HG03575 (cell line): Measurements from ENCODE around the gene GAREM1.
"Not testable (repeated sequence)": the region's sequence is repeated elsewhere in the genome, so short reads cannot be mapped to it uniquely, and the experiment has no call there.

Source experiments
- ATAC-seq: cut with Tn5 transposase; IDR thresholded peaks from one replicate; pipeline ENCODE4 v1.9.1; 2021; ENCODE audit not compliant: unreplicated experiment, insufficient number of reproducible peaks, low FRiP score; ENCODE audit errors: extremely low read depth

The GAREM1 gene

GRCh38 chr18:32310101-32310500 lies 160.6 kb downstream of the GAREM1 start:
- ATAC-seq: no peak

GRCh38 chr18:32308493-32309120 lies 162.1 kb downstream of the GAREM1 start:
- ATAC-seq: no peak

- ATAC-seq: no peak
Measured at GRCh38 chr18:32303400-32303799, 167.3 kb downstream of the GAREM1 start.

GRCh38 chr18:32302806-32303205 lies 167.9 kb downstream of the GAREM1 start:
- ATAC-seq: no peak

GRCh38 chr18:32301976-32302743 lies 168.5 kb downstream of the GAREM1 start:
- ATAC-seq: peak; percentile 84

- no peak for ATAC-seq
Measured at GRCh38 chr18:32301361-32301760, 169.3 kb downstream of the GAREM1 start.

- ATAC-seq: no peak
Measured at GRCh38 chr18:32300914-32301313, 169.8 kb downstream of the GAREM1 start.

- no peak for ATAC-seq
Measured at GRCh38 chr18:32299484-32299883, 171.2 kb downstream of the GAREM1 start.

GRCh38 chr18:32298171-32298667 lies 172.5 kb downstream of the GAREM1 start:
- no peak for ATAC-seq

GRCh38 chr18:32297579-32298170 lies 173.0 kb downstream of the GAREM1 start:
- no peak for ATAC-seq

GRCh38 chr18:32296851-32297250 lies 173.8 kb downstream of the GAREM1 start:
- ATAC-seq: no peak

- ATAC-seq: no peak
Measured at GRCh38 chr18:32295604-32296003, 175.1 kb downstream of the GAREM1 start.

- no peak for ATAC-seq
Measured at GRCh38 chr18:32293107-32293506, 177.6 kb downstream of the GAREM1 start.

- ATAC-seq: not testable (repeated sequence)
Measured at GRCh38 chr18:32291623-32292022, 179.1 kb downstream of the GAREM1 start.

- ATAC-seq: no peak
Measured at GRCh38 chr18:32290810-32291209, 179.9 kb downstream of the GAREM1 start.

- peak; percentile 77 for ATAC-seq
Measured at GRCh38 chr18:32289483-32290075, 181.1 kb downstream of the GAREM1 start.

GRCh38 chr18:32287873-32288272 lies 182.8 kb downstream of the GAREM1 start:
- no peak for ATAC-seq

- no peak for ATAC-seq
Measured at GRCh38 chr18:32287249-32287648, 183.4 kb downstream of the GAREM1 start.

GRCh38 chr18:32286749-32287148 lies 183.9 kb downstream of the GAREM1 start:
- no peak for ATAC-seq

- ATAC-seq: no peak
Measured at GRCh38 chr18:32284284-32284683, 186.4 kb downstream of the GAREM1 start.
